ENCODE measurements around the gene IRF2BP2.
A peak's percentile ranks its signal among the peaks of the same experiment; 100 is the strongest.

DNA sequence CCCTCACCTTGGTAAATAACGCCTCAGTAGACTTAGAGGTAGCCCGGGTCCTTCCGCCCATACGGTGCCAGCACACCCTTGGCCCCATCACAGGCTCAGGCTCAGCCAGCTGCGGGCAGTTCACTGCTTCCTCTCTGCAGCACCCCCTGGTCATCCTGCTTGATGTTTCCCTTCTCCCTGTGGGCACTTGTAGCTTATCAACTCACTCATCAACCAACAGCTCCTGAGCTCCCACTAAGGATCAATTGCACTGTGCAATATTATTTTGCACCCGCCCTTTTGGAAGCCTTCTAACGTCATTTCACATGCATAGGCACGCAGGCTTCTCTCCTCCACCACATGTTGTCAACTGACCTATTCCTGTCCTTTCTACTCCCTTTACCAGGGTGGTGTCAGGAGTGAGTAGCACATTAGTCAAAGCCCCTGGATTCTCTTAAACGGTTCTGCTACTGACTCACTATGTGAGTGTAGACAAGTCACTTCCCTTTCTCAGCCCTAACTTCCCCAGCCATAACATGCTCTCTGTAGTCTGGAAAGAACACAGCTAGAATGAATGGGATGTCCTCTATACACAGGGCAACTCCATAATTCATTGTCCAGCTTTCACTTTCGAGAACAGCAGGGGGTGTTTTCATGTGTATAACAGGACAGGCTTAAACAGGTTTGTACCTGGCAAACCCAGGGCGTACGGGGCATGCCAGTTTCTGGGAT is 47.1 kb upstream of the IRF2BP2 start:
- TF ChIP-seq, protein P1, sequence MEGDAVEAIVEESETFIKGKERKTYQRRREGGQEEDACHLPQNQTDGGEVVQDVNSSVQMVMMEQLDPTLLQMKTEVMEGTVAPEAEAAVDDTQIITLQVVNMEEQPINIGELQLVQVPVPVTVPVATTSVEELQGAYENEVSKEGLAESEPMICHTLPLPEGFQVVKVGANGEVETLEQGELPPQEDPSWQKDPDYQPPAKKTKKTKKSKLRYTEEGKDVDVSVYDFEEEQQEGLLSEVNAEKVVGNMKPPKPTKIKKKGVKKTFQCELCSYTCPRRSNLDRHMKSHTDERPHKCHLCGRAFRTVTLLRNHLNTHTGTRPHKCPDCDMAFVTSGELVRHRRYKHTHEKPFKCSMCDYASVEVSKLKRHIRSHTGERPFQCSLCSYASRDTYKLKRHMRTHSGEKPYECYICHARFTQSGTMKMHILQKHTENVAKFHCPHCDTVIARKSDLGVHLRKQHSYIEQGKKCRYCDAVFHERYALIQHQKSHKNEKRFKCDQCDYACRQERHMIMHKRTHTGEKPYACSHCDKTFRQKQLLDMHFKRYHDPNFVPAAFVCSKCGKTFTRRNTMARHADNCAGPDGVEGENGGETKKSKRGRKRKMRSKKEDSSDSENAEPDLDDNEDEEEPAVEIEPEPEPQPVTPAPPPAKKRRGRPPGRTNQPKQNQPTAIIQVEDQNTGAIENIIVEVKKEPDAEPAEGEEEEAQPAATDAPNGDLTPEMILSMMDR (IDR thresholded peaks at IDR 0.05) = peak in 2 of 12 donors; percentile 4 to 9
- no peak for TF ChIP-seq POLR2A (IDR thresholded peaks at IDR 0.05)
